ENCODE data around the gene PARD6G.

DNA sequence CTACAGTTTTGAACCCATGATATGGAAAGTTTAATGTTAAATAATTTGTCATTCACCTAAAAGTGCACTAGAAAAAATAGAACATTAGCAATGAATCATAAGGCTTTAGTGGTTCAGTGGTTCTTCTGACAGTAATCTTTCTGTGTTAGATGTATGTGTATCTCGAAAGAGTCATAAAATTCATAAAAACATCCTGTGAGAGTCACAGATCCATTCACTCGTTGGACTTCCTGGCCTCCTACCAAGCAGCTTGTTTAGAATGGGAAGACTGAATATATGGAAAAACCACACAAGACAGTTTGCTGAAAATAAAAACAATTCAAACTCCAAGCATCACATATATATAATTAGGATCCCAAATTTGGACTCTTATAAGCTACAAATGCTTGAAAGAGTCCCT, 103.4 kb downstream of the PARD6G start:
- TF ChIP-seq, protein P1, sequence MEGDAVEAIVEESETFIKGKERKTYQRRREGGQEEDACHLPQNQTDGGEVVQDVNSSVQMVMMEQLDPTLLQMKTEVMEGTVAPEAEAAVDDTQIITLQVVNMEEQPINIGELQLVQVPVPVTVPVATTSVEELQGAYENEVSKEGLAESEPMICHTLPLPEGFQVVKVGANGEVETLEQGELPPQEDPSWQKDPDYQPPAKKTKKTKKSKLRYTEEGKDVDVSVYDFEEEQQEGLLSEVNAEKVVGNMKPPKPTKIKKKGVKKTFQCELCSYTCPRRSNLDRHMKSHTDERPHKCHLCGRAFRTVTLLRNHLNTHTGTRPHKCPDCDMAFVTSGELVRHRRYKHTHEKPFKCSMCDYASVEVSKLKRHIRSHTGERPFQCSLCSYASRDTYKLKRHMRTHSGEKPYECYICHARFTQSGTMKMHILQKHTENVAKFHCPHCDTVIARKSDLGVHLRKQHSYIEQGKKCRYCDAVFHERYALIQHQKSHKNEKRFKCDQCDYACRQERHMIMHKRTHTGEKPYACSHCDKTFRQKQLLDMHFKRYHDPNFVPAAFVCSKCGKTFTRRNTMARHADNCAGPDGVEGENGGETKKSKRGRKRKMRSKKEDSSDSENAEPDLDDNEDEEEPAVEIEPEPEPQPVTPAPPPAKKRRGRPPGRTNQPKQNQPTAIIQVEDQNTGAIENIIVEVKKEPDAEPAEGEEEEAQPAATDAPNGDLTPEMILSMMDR (IDR thresholded peaks at IDR 0.05), result no peak
- no peak for TF ChIP-seq POLR2A (IDR thresholded peaks at IDR 0.05)

Data from thyroid gland (tissue), 4 donors.